ENCODE measurements around the gene BET1.

Gene BET1

DNA sequence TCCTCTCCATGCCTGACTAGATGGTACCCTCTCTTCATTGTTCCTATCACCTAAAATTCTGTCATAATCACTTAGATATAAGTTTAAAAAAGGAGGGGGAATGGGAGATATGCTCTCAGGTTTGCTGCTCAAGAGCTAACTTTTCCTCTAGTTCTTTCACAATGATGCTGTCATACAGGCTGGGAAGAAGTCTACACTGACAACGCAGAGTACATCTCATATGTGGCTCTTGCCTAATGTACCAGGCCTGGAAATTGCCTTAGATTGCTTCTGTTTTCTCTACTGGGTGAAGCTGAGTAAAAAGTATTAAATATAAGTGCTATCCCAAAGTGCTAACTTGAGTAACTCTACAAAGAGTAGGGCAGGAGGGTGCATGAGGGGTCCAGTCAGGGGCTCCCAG, 43.8 kb upstream of the BET1 start:
- DNase-seq (ENCODE audit: extremely low read depth, low read depth) = no peak
- TF ChIP-seq, protein P1, sequence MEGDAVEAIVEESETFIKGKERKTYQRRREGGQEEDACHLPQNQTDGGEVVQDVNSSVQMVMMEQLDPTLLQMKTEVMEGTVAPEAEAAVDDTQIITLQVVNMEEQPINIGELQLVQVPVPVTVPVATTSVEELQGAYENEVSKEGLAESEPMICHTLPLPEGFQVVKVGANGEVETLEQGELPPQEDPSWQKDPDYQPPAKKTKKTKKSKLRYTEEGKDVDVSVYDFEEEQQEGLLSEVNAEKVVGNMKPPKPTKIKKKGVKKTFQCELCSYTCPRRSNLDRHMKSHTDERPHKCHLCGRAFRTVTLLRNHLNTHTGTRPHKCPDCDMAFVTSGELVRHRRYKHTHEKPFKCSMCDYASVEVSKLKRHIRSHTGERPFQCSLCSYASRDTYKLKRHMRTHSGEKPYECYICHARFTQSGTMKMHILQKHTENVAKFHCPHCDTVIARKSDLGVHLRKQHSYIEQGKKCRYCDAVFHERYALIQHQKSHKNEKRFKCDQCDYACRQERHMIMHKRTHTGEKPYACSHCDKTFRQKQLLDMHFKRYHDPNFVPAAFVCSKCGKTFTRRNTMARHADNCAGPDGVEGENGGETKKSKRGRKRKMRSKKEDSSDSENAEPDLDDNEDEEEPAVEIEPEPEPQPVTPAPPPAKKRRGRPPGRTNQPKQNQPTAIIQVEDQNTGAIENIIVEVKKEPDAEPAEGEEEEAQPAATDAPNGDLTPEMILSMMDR (IDR thresholded peaks at IDR 0.05; ENCODE audit: low read depth, low read length) = no peak

DNA sequence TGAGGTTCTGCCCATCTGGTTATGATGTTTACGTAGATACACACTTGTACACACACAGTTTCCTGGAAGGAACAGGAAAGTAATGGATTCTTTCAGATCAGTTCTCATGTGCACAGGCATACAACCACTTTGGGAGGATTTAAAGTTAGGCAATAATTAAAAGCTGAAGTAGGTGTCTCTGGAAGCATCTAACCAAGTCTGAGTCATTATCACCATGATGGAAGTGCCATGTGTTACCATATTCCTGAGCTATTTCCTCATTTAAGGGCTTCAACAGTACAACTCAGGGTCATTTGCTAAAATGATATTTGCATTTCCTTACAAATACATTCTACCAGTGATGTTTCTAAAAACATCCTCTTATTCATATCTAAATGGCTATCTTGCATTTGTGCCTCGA, 41.4 kb upstream of the BET1 start:
- TF ChIP-seq, protein P1 (IDR thresholded peaks at IDR 0.05; ENCODE audit: low read depth, low read length) = no peak
- DNase-seq (ENCODE audit: extremely low read depth, low read depth) = no peak

DNA sequence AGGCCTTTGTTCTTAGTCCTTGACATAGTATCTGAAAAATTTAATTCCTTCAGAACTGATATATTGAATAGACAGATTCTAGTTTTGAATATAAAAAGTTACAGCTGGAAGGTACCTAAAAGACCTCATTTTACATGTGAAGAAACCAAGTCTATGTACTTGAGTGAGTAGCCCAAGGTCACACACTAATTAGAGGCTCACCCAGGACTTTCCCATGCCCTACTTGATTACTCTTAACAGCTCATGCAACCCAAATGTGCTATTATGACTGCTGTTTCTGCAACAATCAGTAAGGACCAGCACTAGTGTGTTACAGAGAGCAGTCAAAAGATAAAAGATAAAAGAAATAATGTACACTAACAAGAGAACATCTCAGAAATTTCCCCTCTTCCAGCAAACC, 40.7 kb upstream of the BET1 start:
- DNase-seq (ENCODE audit: extremely low read depth, low read depth) = no peak
- TF ChIP-seq, protein P1 (IDR thresholded peaks at IDR 0.05; ENCODE audit: low read depth, low read length) = no peak

DNA sequence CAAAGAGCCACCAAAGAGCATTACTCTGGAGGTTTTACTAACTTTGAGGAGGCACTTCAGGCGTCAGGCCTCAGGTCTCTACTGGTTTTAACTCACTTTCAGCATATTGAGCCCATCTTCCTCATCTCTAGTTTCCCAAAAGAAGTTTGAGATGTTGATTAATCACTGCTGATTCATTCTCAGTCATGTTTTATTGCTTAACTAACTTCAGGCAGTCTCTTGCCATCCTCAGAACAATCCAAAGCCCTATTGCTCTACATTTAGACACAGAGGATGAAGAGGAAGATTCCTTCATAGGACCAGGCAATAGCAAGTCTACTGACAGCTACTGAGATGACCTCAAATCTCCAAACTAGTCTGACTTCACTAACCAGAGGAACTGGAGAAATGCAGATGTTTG, 39.1 kb upstream of the BET1 start:
- DNase-seq (ENCODE audit: extremely low read depth, low read depth) = no peak

DNA sequence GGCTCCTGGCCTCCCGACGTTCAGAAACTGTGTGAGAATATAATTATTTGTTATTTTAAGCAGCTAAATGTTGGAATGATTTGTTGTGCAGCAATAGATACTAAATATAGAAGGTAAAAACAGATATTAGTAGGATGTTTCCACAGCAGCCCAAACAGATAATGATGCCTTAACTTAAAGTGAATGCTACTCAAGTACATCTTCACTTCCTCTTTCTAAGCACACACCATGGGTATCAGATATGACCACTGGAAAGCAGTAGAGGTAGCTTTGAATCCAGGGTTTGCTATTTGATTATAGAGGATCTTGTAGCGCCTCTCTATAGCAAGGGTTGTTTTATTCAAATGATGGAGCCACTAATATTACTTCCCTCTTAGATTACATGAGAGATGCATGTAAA, 38.2 kb upstream of the BET1 start:
- DNase-seq (ENCODE audit: extremely low read depth, low read depth) = no peak

More for the DNA sequence above, 39.1 kb upstream of the BET1 start:
- TF ChIP-seq, protein P1 (IDR thresholded peaks at IDR 0.05; ENCODE audit: low read depth, low read length) = no peak

DNA sequence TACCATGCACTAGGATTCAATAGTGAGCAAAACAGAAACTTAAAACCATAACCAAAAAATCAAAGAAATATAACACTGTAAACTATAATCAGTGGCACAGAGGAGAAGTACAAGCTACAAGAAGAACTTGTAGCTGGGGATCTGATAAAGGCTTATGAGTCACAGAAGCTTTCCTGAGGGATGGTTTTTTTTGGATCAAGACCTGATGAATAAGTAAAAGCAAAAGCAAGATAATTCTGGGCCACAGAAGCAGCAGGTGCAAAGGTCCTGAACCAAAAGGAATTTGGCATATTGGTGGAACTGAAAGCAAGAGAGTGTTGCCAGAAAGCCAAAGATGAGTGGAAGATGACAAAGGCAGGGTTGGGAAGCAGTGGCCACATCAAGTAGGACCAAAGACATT, 37.4 kb upstream of the BET1 start:
- no peak for DNase-seq (ENCODE audit: extremely low read depth, low read depth)
- TF ChIP-seq, protein P1 (IDR thresholded peaks at IDR 0.05; ENCODE audit: low read depth, low read length) = no peak

More for the DNA sequence above, 38.2 kb upstream of the BET1 start:
- TF ChIP-seq, protein P1 (IDR thresholded peaks at IDR 0.05; ENCODE audit: low read depth, low read length) = no peak

DNA sequence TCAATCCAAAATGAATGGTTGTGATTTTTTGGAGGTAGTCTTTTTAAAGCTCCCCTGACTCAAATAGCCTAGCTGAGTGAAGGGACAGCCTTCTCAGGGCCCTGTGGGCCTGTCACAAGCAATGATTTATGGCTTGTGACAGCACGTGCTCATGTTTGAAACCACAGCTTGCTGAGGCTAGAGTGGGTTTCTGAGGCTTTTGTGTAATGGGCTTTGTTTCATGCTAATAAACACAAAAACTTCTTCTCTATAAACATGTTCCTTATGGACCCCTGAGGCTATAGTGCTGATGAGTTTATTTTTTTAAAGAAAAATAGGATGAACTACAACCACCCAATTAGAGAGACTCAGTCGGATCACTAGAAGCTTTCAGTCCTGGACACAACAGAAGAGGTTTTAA, 36.1 kb upstream of the BET1 start:
- DNase-seq (ENCODE audit: extremely low read depth, low read depth) = no peak

More for the DNA sequence above, 36.1 kb upstream of the BET1 start:
- TF ChIP-seq, protein P1 (IDR thresholded peaks at IDR 0.05; ENCODE audit: low read depth, low read length) = no peak

Measured in AG09319 (cell line).